GM06990 (cell line): Measurements from ENCODE around the gene SV2C.

ENCODE experiments used
- DNase-seq: peaks from one replicate; pipeline ENCODE4 v3.0.0-alpha.2; 2011; ENCODE audit not compliant: insufficient read length; ENCODE audit errors: extremely low read depth
- H3K27me3 ChIP-seq: replicated peaks from 2 replicates; pipeline ENCODE4 v1.6.0; 2011; ENCODE audit warnings: low read length; ENCODE audit not compliant: control insufficient read depth, insufficient read depth
- H3K36me3 ChIP-seq: 2 replicates; pipeline ENCODE4 v1.5.1; 2011; ENCODE audit warnings: low read length; ENCODE audit not compliant: control insufficient read depth, insufficient read depth
- H3K4me3 ChIP-seq: replicated peaks from 2 replicates; pipeline ENCODE4 v1.5.1; 2011; ENCODE audit warnings: low read depth, mild to moderate bottlenecking, control low read depth, low read length
- CTCF ChIP-seq: IDR thresholded peaks from 2 replicates; pipeline ENCODE4 v1.5.1; 2011; ENCODE audit warnings: low read length, control low read depth, mild to moderate bottlenecking, inconsistent platforms; ENCODE audit not compliant: insufficient read depth, poor library complexity, severe bottlenecking

SV2C gene

GRCh38 chr5:76393035-76393680 lies 310.0 kb downstream of the SV2C start:
- Histone ChIP-seq H3K27me3 (no peaks in the 10 kb centered on the region), H3K36me3 (no peaks in the 10 kb centered on the region), H3K4me3 (no peak overlapping the region)
- TF ChIP-seq CTCF: no peak
- DNase-seq: no peak

GRCh38 chr5:76397200-76397599 lies 314.0 kb downstream of the SV2C start:
- Histone ChIP-seq H3K36me3 (no peaks in the 10 kb centered on the region), H3K4me3 (no peak overlapping the region), H3K27me3 (no peaks in the 10 kb centered on the region)
- no peak for TF ChIP-seq CTCF
- no peak for DNase-seq

GRCh38 chr5:76399268-76399667 lies 316.1 kb downstream of the SV2C start:
- TF ChIP-seq CTCF: no peak
- Histone ChIP-seq H3K4me3 (no peak overlapping the region), H3K36me3 (no peaks in the 10 kb centered on the region), H3K27me3 (no peaks in the 10 kb centered on the region)
- no peak for DNase-seq

- Histone ChIP-seq H3K27me3 (no peaks in the 10 kb centered on the region), H3K4me3 (no peak overlapping the region), H3K36me3 (no peaks in the 10 kb centered on the region)
- no peak for DNase-seq
- no peak for TF ChIP-seq CTCF
Measured at GRCh38 chr5:76400466-76400865, 317.3 kb downstream of the SV2C start.

GRCh38 chr5:76401801-76402250 lies 318.6 kb downstream of the SV2C start:
- H3K36me3 ChIP-seq: no peaks in the 10 kb centered on the region
- no peaks in the 10 kb centered on the region for H3K27me3 ChIP-seq
- peak overlapping the region; percentile 84 for H3K4me3 ChIP-seq
- TF ChIP-seq CTCF: no peak
- DNase-seq: peak; percentile 48
